Mesodermal cell (in vitro differentiated cells): ENCODE measurements around the gene CTRB1.
A peak's percentile ranks its signal among the peaks of the same experiment; 100 is the strongest.

Experiments
- H3K27ac ChIP-seq: 2 replicates; pipeline ENCODE4 v1.7.0; 2013; ENCODE audit warnings: mild to moderate bottlenecking, low read depth, low read length, moderate library complexity; ENCODE audit not compliant: severe bottlenecking
- H3K36me3 ChIP-seq: 2 replicates; pipeline ENCODE4 v1.7.1; 2013; ENCODE audit warnings: mild to moderate bottlenecking, low read length, moderate library complexity; ENCODE audit not compliant: control insufficient read depth, insufficient read depth
- H3K4me1 ChIP-seq: one replicate; pipeline ENCODE4 v1.7.1; 2013; ENCODE audit warnings: mild to moderate bottlenecking, low read length; ENCODE audit not compliant: insufficient read depth, control insufficient read depth, poor library complexity, severe bottlenecking
- H3K4me3 ChIP-seq: 2 replicates; pipeline ENCODE4 v1.7.0; 2013; ENCODE audit warnings: low read length, control low read depth, mild to moderate bottlenecking; ENCODE audit not compliant: insufficient read depth, poor library complexity, severe bottlenecking; ENCODE audit errors: extremely low read depth
- H3K9me3 ChIP-seq: 2 replicates; pipeline ENCODE4 v1.7.1; 2013; ENCODE audit warnings: mild to moderate bottlenecking, low read length, moderate library complexity; ENCODE audit not compliant: control insufficient read depth
- WGBS, 2 experiments: methylation state at CpG; one replicate each; pipeline ENCODE4 v1.1.5; 2013; ENCODE audit warnings: missing lambda C conversion rate in 2 of 2; ENCODE audit not compliant: insufficient coverage in 2 of 2; 5-methylcytosine and 5-hydroxymethylcytosine counted together

Gene CTRB1

DNA sequence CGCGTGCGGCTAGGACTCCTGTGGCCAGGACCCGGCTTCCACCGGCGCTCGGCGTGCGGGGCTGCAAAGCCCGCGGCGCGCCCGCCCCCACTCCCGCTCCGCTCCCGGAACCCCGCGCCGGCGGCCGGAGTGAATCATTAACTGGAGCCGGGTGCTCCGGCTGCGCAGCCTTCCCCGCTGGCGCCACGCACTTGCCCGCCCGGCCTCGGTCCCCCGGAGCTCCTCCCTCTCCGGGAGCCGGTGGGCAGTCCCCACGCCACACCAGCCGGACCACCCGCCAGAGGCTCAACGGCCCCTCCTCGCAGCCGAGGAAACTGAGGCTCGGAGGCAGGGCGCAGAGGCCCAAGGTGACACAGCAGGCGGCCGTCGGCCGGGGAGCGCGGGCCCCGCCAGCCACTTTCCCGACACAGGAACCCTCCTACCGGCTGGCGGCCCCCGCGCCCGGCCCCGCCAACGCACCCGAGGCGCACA is 32.1 kb downstream of the CTRB1 start:
- Histone ChIP-seq H3K27ac (peak overlapping the region; percentile 99), H3K36me3 (peaks cover 48% of the 10 kb centered on the region), H3K9me3 (no peaks in the 10 kb centered on the region), H3K4me3 (peak overlapping the region; percentile 87), H3K4me1 (peaks cover 78% of the 10 kb centered on the region)
- 0% methylated on average over 39 to 52 of the region's 59 CpGs for WGBS, 2 experiments

DNA sequence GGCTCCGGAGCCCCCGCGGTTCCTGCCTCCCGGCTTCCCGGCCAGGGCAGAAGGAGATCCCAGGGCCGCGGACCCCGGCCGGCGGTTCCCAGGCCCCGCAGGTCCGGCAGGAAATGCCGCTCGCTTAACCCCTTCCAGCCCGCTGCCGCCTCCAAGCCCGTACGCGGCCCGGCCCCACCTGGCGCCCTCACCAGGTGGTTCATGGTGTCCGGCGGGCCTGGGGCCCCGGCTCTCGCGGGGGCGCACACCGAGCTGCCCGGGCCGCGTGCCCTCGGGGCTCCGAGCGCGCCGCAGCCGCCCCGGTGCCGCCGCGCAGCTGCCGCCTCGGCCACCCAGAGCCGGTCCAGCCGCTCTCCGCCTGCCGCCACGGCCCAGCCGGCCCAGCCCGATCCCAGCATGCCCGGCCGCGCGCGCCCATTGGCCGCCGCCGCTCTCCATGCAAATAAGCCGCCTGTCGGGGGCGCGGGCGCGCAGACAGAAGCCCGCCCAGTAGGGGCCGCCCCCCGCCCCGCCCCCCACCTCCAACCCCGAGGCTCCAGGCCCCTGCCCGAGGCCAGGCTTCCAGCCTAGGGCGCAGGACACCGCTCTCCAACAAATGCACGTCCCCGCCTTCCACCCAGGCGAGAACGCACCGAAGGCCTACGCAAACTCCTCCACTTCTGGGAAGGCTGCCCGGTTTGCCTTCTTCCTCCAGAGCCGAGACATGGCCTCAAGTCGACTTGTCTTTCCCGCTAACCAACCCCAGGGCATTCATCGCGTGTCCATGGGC is 32.7 kb downstream of the CTRB1 start, which contains the start of gene BCAR1:
Gene BCAR1 (minus strand): TSS at position 345 of the 769 bp plus-strand sequence. CDS start 142 bp downstream, at position 203.
- Histone ChIP-seq H3K4me1 (peaks cover 78% of the 10 kb centered on the region), H3K4me3 (peak within 1 kb of the TSS; percentile 87), H3K9me3 (no peaks in the 10 kb centered on the region), H3K27ac (peak within 1 kb of the TSS; percentile 99), H3K36me3 (peaks cover 43% of the 10 kb centered on the region)
- WGBS, 2 experiments, result 0 to 1% methylated on average over 43 to 50 of the region's 84 CpGs

DNA sequence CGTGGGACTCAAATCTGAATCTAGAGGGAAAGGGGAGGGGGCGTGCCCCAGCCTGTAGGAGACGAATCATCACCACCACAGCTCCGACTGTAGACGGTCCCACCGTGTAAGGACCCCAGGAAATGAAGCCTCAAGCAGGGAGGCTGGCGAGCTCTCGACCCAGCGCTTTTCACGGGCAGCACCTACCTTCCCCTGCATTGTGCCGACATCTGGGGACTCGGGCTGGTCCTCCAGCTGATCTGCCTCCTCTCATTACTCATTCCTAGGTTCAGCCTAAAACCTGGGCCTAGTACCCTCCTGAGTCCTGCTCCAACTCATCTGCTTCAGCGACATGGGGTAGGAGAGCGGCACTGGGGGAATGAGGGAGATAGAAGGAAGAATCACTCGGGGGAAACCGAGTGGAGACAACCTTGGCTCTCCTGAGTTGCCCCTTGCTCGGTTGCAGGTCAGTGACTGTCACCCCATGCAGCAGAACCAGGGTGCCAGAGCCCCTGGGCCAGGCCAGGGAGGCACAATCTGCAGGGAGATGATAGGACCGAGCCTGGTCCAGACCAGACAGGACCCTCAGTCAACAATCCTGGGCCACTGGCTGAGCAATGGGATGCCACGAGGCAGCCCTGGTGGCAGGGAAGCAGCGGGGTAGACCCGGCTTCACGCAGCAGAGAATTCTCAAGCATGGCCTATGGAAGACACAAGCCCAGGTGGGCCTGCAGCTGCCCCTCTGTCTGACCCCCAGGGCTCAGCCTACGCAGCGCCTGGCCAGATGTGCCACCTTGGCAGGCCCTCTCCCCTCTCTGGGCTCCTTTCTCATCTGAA is 33.5 kb downstream of the CTRB1 start:
- WGBS, 2 experiments, result 54 to 63% methylated on average over 17 to 20 of the region's 24 CpGs
- Histone ChIP-seq H3K9me3 (no peaks in the 10 kb centered on the region), H3K4me3 (peak overlapping the region; percentile 23), H3K4me1 (peaks cover 78% of the 10 kb centered on the region), H3K36me3 (peaks cover 36% of the 10 kb centered on the region), H3K27ac (peak overlapping the region; percentile 96)

DNA sequence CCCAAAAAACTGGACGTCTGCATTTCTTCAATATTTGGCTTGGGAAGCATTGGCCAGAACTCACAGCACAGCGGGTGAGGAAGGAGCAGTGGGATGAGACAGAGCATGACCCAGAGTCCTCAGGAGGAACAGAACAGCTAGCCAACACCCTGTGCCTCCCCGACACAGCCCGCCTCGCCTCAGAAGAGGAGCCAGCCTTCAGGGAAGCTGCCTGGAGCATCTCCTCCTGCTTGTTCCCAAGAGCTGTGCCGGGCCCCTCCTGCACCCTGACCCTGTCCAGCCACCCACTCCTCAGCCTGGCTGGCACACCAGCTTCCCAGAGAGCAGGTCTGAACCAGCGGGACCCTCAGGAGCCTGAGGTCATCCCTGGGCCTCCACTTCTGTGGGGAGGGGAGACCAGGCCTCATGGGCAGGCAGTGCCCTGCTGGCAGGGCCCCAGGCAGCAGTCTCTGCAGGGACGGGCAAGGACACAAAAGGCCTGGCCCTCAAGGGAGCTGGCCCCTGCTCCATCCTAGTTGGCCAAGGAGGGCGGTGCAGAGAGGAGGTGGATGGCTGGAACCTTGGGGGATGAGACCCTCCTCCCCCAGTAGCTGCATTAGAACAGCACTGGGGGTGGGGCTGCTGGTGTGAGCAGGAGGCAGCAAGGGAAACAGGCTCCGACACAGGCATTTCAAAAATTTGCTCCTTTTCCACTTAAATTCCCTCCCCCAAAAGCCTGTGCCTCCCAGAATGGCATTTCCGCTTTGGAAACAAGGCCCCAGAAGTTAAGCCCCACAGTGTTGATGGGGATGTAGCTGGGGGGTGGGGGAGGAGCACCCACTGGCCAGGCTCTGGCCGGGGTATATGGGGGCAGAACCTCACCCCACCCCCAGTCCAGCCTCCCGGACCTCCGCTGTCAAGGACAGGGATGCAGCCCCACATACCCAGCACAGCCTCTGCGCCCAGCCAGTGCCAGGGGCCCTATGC is 34.4 kb downstream of the CTRB1 start:
- no peaks in the 10 kb centered on the region for H3K9me3 ChIP-seq
- H3K4me1 ChIP-seq, result peaks cover 78% of the 10 kb centered on the region
- H3K4me3 ChIP-seq, result peak overlapping the region; percentile 23
- H3K36me3 ChIP-seq, result peaks cover 26% of the 10 kb centered on the region
- peak overlapping the region; percentile 96 for H3K27ac ChIP-seq
- 35 to 55% methylated on average over 9 to 12 of the region's 15 CpGs for WGBS, 2 experiments

DNA sequence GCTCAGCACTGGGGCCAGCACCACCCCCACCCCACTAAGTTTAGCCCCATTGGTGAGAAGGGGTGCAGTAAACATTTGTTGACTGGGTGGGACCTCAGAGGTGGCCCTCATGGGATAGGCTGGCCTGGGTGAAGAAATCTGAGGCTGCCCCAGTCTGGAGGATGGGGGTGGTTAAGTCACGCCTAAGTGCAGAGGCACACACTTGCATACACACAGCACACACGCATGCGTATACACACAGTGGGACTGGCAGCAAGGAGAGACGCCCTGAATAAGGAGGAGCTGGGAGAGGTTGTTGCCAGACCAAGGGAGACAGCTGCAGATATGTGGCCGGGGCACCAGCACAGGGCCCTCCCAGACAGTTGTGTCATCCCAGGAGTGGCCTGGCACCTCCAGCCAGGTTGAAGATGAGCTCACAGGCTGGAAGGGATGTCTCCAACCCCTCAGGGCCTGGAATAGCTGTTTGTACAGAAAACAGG is 35.6 kb downstream of the CTRB1 start:
- H3K36me3 ChIP-seq, result peaks cover 14% of the 10 kb centered on the region
- 52 to 75% methylated on average over 1 to 4 of the region's 5 CpGs for WGBS, 2 experiments
- H3K27ac ChIP-seq, result peak overlapping the region; percentile 96
- H3K4me1 ChIP-seq, result peaks cover 71% of the 10 kb centered on the region
- no peaks in the 10 kb centered on the region for H3K9me3 ChIP-seq
- H3K4me3 ChIP-seq, result no peak overlapping the region

DNA sequence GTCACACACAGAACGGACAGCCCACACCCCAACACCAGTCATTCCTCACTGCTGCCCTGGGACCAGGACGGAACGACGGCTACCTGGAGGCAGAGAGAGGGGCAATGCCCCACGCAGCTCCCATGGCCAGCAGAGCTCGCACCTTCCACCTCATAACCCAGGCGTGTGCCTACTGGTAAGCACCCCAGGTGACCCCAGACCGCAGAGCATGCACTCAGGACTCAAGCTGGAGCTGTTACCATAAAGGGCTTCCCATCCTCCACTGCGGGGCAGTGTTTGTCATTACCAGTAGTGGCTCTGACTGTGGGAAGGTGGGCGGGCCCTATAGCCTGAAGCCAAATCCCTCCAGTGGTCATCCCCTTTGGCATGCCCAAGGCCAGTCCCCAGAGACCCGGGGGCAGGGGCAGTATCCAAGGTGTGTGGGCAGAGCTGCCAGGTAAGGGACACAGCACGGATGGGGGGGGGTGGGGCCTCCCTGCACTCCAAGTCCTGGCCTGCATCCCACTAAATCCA is 37.3 kb downstream of the CTRB1 start:
- Histone ChIP-seq H3K9me3 (no peaks in the 10 kb centered on the region), H3K4me3 (no peak overlapping the region), H3K36me3 (peaks cover 17% of the 10 kb centered on the region), H3K27ac (peak overlapping the region; percentile 79), H3K4me1 (peaks cover 72% of the 10 kb centered on the region)
- 40 to 67% methylated on average over 10 to 12 of the region's 12 CpGs for WGBS, 2 experiments

DNA sequence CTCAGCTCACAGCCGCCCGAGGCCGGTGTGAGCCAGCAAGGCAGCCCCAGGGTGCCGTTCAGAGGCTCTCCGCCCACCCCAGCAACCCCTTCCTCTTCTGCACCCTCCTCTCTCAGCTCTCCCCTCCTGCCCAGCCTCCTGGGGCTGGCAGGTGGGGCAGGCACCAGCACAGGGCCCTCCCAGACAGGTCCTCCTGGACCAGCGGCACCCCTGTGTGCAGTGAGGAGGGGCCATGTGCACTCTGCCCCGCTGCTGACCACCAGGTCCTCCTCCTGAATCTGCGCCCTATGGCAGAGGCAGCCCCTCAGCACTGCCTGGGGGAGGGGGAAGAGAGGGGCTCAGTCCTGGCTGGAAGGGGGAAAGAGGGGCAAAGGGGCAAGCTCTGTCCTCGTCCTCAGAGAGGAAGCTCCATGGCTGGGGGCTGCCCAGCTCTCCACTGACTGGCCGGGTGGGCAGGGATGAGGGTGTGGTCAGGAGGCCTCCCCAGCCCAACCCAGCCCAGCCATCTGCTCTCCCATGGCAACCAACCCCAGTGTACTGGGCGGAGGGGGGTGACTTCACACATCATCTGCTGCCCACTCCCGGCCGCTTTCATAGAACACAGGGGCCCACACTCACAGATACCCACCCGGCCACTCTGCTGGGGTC is 38.0 kb downstream of the CTRB1 start:
- H3K4me3 ChIP-seq, result no peak overlapping the region
- peaks cover 24% of the 10 kb centered on the region for H3K36me3 ChIP-seq
- H3K4me1 ChIP-seq, result peaks cover 77% of the 10 kb centered on the region
- H3K9me3 ChIP-seq, result no peaks in the 10 kb centered on the region
- peak overlapping the region; percentile 79 for H3K27ac ChIP-seq
- WGBS, 2 experiments, result 12 to 39% methylated on average over 5 to 9 of the region's 14 CpGs

DNA sequence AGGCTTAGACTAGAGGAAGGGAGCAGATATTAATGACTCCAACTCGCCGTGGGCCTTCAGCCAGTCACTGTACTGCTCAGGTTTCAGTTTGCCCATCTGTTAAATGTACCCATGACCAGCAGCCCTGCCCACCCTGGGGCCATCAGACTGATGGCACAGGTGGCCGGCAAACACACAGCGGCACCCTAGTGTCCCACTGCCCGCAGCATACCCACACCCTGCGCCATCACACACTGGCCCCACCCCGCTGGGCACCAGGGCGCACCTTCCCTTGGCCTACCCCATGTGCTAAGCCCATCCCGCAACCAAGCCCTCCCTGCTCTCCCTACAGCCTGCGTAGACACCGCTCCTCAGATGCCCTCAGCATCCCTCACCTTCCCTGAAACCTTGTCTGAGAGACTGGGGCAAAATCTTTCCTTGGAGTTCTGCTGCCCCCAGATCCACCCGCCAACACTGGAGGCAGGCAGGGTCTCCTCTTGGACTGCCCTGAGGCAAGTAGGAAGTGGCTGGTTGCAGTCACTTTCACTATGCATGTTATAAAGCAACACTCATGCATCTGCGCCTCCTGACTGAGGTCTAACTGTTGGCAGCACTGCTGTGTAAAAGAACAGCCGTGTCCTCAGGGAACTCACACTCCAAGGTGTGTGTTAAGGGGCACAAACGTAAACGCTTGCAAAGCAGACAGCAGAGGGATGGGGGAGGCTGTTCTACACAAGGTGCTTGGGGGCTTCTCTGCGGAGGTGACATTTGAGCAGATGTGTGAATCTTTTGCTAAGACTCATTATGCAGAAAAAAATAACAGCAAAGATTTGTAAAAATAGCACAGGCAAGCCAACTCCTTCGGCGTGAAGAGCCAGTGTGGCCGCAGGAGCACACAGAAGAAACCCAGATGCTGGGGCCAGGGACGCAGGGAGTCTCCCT is 39.4 kb downstream of the CTRB1 start:
- Histone ChIP-seq H3K4me3 (no peak overlapping the region), H3K27ac (peak overlapping the region; percentile 79), H3K9me3 (no peaks in the 10 kb centered on the region), H3K36me3 (peaks cover 33% of the 10 kb centered on the region), H3K4me1 (peaks cover 76% of the 10 kb centered on the region)
- WGBS, 2 experiments, result 87 to 96% methylated on average over 16 to 18 of the region's 21 CpGs

DNA sequence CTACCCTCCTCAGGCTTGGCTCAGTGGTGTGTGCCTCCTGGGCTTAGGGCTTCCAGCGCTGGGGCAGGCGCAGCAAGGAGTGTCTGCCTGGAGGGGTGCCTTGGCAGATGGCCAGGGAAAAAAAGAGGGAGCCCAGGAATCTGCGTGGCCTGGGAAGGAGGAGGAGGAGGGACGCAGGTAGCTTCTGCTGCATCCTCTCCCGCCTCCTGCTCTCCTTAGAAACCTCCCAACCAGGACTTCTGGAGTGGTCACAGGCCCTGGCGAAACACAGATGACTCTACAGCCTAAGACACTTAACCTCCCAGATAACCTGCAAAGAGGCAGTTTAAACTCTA is 40.0 kb downstream of the CTRB1 start:
- no peak overlapping the region for H3K4me3 ChIP-seq
- H3K27ac ChIP-seq, result peak overlapping the region; percentile 1
- peaks cover 76% of the 10 kb centered on the region for H3K4me1 ChIP-seq
- peaks cover 38% of the 10 kb centered on the region for H3K36me3 ChIP-seq
- no peaks in the 10 kb centered on the region for H3K9me3 ChIP-seq
- 83 to 100% methylated on average over 1 to 2 of the region's 6 CpGs for WGBS, 2 experiments
